IMR-90 (cell line): ENCODE data around the gene SP2. TPM values are rescaled to one million over a fixed set of nuclear protein-coding genes. Genes with fewer than 3 reads are reported as not detected.

Experiments used
- ATAC-seq: fragments of 200-7000 bp; cut with Tn5 transposase; 2 replicates; pipeline ENCODE4 v1.9.1; 2020; ENCODE audit warnings: low read depth, mild to moderate bottlenecking, moderate library complexity
- BruUV-seq: library from RNA; stranded (reverse); fragments of 400-500 nt; replicated peaks from 2 replicates; lab custom pipeline; 2021; lab: Mats Ljungman, UMichigan
- CTCF ChIA-PET: fragments of 300-600 bp; formaldehyde crosslinking; extraction: SDS; loops from one replicate; lab custom pipeline; 2021; ENCODE audit warnings: antibody characterized with exemption; lab: Yijun Ruan, JAX
- POLR2A ChIA-PET: fragments of 300-600 bp; sonication (Branson Sonifier 250); formaldehyde crosslinking; loops from one replicate; lab custom pipeline; 2022; ENCODE audit warnings: antibody characterized with exemption; ENCODE audit not compliant: unreplicated experiment; lab: Charles Lee
- DNase-seq: peaks from one replicate; pipeline ENCODE4 v3.0.0; 2013
- H2AFZ ChIP-seq: replicated peaks from 2 replicates; pipeline ENCODE3; 2013; ENCODE audit warnings: low read length, mild to moderate bottlenecking; ENCODE audit not compliant: poor library complexity
- H2AK5ac ChIP-seq: 2 replicates; pipeline ENCODE4 v1.6.1; 2013; ENCODE audit warnings: low read depth, low read length, inconsistent platforms
- H2AK9ac ChIP-seq: replicated peaks from 2 replicates; pipeline ENCODE3; 2013; ENCODE audit warnings: mild to moderate bottlenecking, low read depth, low read length, moderate library complexity; ENCODE audit not compliant: poor library complexity
- H2BK120ac ChIP-seq: 2 replicates; pipeline ENCODE4 v1.6.1; 2013; ENCODE audit warnings: low read depth, low read length, inconsistent platforms
- H2BK15ac ChIP-seq: 3 replicates; pipeline ENCODE4 v1.6.1; 2013; ENCODE audit warnings: low read depth, low read length, inconsistent platforms
- H2BK20ac ChIP-seq: 2 replicates; pipeline ENCODE4 v1.6.1; 2013; ENCODE audit warnings: low read depth, mild to moderate bottlenecking, inconsistent platforms, low read length, moderate library complexity
- H2BK5ac ChIP-seq: 2 replicates; pipeline ENCODE4 v1.6.1; 2013; ENCODE audit warnings: mild to moderate bottlenecking, low read depth, low read length, inconsistent platforms; ENCODE audit not compliant: poor library complexity, severe bottlenecking
- H3K14ac ChIP-seq: replicated peaks from 2 replicates; pipeline ENCODE4 v1.6.1; 2013; ENCODE audit warnings: low read depth, low read length, inconsistent platforms
- H3K18ac ChIP-seq: 2 replicates; pipeline ENCODE4 v1.6.1; 2013; ENCODE audit warnings: low read depth, low read length, control low read depth
- H3K23ac ChIP-seq: 2 replicates; pipeline ENCODE4 v1.6.1; 2013; ENCODE audit warnings: low read depth, low read length, inconsistent platforms
- H3K27ac ChIP-seq: 2 replicates; pipeline ENCODE4 v1.5.1; 2013; ENCODE audit warnings: mild to moderate bottlenecking, control low read depth, low read length; ENCODE audit not compliant: insufficient read depth
- H3K27me3 ChIP-seq: 2 replicates; pipeline ENCODE4 v1.6.1; 2013; ENCODE audit warnings: low read length; ENCODE audit not compliant: control insufficient read depth, insufficient read depth
- H3K36me3 ChIP-seq: 2 replicates; pipeline ENCODE4 v1.6.1; 2013; ENCODE audit warnings: low read length, mixed read lengths; ENCODE audit not compliant: control insufficient read depth, insufficient read depth
- H3K4ac ChIP-seq: 2 replicates; pipeline ENCODE4 v1.6.1; 2013; ENCODE audit warnings: low read depth, low read length, inconsistent platforms
- H3K4me1 ChIP-seq: 2 replicates; pipeline ENCODE4 v1.6.1; 2013; ENCODE audit warnings: low read length, mixed read lengths; ENCODE audit not compliant: control insufficient read depth, insufficient read depth
- H3K4me2 ChIP-seq: 2 replicates; pipeline ENCODE4 v1.6.1; 2013; ENCODE audit warnings: low read depth, mild to moderate bottlenecking, control low read depth, low read length, moderate library complexity
- H3K4me3 ChIP-seq: 2 replicates; pipeline ENCODE4 v1.5.1; 2013; ENCODE audit warnings: low read depth, mild to moderate bottlenecking, control low read depth, low read length, moderate library complexity; ENCODE audit not compliant: insufficient read depth
- H3K56ac ChIP-seq: 2 replicates; pipeline ENCODE4 v1.6.1; 2013; ENCODE audit warnings: low read length, inconsistent platforms; ENCODE audit not compliant: insufficient read depth; ENCODE audit errors: extremely low read depth
- H3K79me1 ChIP-seq, 2 experiments: 2 replicates each; pipeline ENCODE4 v1.6.1; 2013; ENCODE audit warnings: low read length in 2 of 2, inconsistent platforms in 1 of 2, low read depth in 1 of 2
- H3K9ac ChIP-seq: 2 replicates; pipeline ENCODE4 v1.6.1; 2013; ENCODE audit warnings: low read depth, low read length, control low read depth
- H3K9me1 ChIP-seq: 2 replicates; pipeline ENCODE4 v1.6.1; 2013; ENCODE audit warnings: low read length, inconsistent platforms; ENCODE audit not compliant: insufficient read depth
- H3K9me3 ChIP-seq: 2 replicates; pipeline ENCODE4 v1.6.1; 2013; ENCODE audit warnings: low read length; ENCODE audit not compliant: control insufficient read depth, insufficient read depth
- H4K20me1 ChIP-seq: 2 replicates; pipeline ENCODE4 v1.6.1; 2013; ENCODE audit warnings: low read length, inconsistent platforms; ENCODE audit not compliant: insufficient read depth
- H4K5ac ChIP-seq: 2 replicates; pipeline ENCODE4 v1.6.1; 2013; ENCODE audit warnings: mild to moderate bottlenecking, low read depth, low read length, control low read depth
- H4K8ac ChIP-seq, 2 experiments: 2 replicates each; pipeline ENCODE4 v1.6.1; 2013; ENCODE audit warnings: low read depth in 2 of 2, low read length in 2 of 2, control low read depth in 1 of 2, inconsistent platforms in 1 of 2
- H4K91ac ChIP-seq: 2 replicates; pipeline ENCODE4 v1.6.1; 2013; ENCODE audit warnings: low read depth, low read length, inconsistent platforms; ENCODE audit not compliant: insufficient read depth
- CEBPB ChIP-seq: IDR thresholded peaks from 2 replicates; pipeline ENCODE4 v1.6.1; 2012; ENCODE audit warnings: low read depth, low read length, improper control_type of control experiment
- MAFK ChIP-seq: IDR thresholded peaks from 2 replicates; pipeline ENCODE4 v1.6.1; 2012; ENCODE audit warnings: low read depth, low read length, improper control_type of control experiment
- WGBS, 2 experiments: methylation state at CpG; one replicate each; pipeline versions ENCODE4 v1.1.5 to v1.1.7; 2013; ENCODE audit warnings: missing lambda C conversion rate in 2 of 2; ENCODE audit not compliant: insufficient read length in 1 of 2; ENCODE audit errors: extremely low coverage in 2 of 2; 5-methylcytosine and 5-hydroxymethylcytosine counted together
- dilution Hi-C: fragments of 300-500 bp; cut with HindIII; formaldehyde crosslinking; loops from one replicate; pipeline ENCODE4 v1.14.3; 2018; ENCODE audit warnings: low sequenced_read_pairs; ENCODE audit not compliant: unreplicated experiment
- in situ Hi-C: fragments of 300-500 bp; cut with MboI; formaldehyde crosslinking; loops from 3 replicates; pipeline ENCODE4 v1.14.3; 2019; ENCODE audit warnings: low sequenced_read_pairs, inconsistent platforms, mixed read lengths
- intact Hi-C: fragments of 100-400 bp; cut with micrococcal nuclease; formaldehyde crosslinking; loops from 2 replicates; pipeline ENCODE4 v1.10.0; 2022
- polyA plus RNA-seq, 3 experiments: library from polyadenylated mRNA; depleted of rRNA; stranded (reverse); fragments of >200 nt; gene quantifications; 2 replicates each; pipeline ENCODE4 v1.2.3, GENCODE V29; 2012; ENCODE audit warnings: low replicate concordance in 1 of 3
- total RNA-seq: library from RNA; depleted of rRNA; stranded (reverse); fragments of >200 nt; gene quantifications from 2 replicates; pipeline ENCODE4 v1.2.3, GENCODE V29; 2012

Gene SP2
- total and polyA plus RNA-seq, 2 of the 4 experiments (the other 2 are of a cell fraction), result 0.72 to 13.8 TPM

GRCh38 chr17:47929218-47930000 lies 33.4 kb downstream of the SP2 start (continued):
- no peak for TF ChIP-seq CEBPB

GRCh38 chr17:47931848-47932247 lies 35.8 kb downstream of the SP2 start:
- in situ Hi-C loops (no loop called here), dilution Hi-C loops (no loop called here), intact Hi-C loops (no loop called here)
- Histone ChIP-seq H4K91ac (no peak overlapping the region), H3K79me1 (peaks cover 0 to 16% of the 10 kb centered on the region in 2 experiments; a peak in 1 of 4 replicates), H2AK9ac (no peak overlapping the region), H4K8ac (no peak overlapping the region), H3K4me3 (no peak overlapping the region), H3K4ac (no peak overlapping the region), H2BK15ac (no peak overlapping the region), H3K9me1 (peaks cover 17% of the 10 kb centered on the region), H3K36me3 (peaks cover 14% of the 10 kb centered on the region), H3K4me2 (no peak overlapping the region), H3K18ac (no peak overlapping the region), H2AK5ac (no peak overlapping the region), H3K9me3 (no peaks in the 10 kb centered on the region), H2AFZ (no peak overlapping the region), H4K20me1 (no peaks in the 10 kb centered on the region), H3K23ac (no peak overlapping the region), H3K14ac (no peak overlapping the region), H3K4me1 (peaks cover 4% of the 10 kb centered on the region; the same call in 1 of the 2 replicates), H4K5ac (no peak overlapping the region), H2BK20ac (no peak overlapping the region), H2BK120ac (no peak overlapping the region), H3K27me3 (no peaks in the 10 kb centered on the region), H3K56ac (no peak overlapping the region), H3K27ac (no peak overlapping the region), H3K9ac (no peak overlapping the region), H2BK5ac (no peak overlapping the region)
- WGBS, 2 experiments, result 100% methylated on average over 2 of the region's 4 CpGs; no CpG with 5 or more reads in 1 of the 2 experiments
- no TSS peak for BruUV-seq
- DNase-seq, result no peak
- ChIA-PET POLR2A (no interaction called here), CTCF (interaction anchor here (0.6 kb wide), 1 partner anchor 439 kb away, joined by 3 read pairs; no protein-coding TSS in a partner anchor)
- no peak for TF ChIP-seq MAFK
- ATAC-seq, result no peak
